ENCODE results near the gene FAM193B. TPM values are rescaled to one million over a fixed set of nuclear protein-coding genes. Genes with fewer than 3 reads are reported as not detected.
"Not testable (repeated sequence)": the region's sequence is repeated elsewhere in the genome, so short reads cannot be mapped to it uniquely, and the experiment has no call there.

The FAM193B gene
- polyA plus RNA-seq, 4 donors, result 68.7 to 99.1 (median 75.3) TPM

- no peak for DNase-seq (ENCODE audit: low read depth in 4 of 4, low spot score in 3 of 4)
Observed at GRCh38 chr5:177490311-177490991, 63.9 kb downstream of the FAM193B start.

- DNase-seq (ENCODE audit: low read depth in 4 of 4, low spot score in 3 of 4), result no peak
Observed at GRCh38 chr5:177489119-177489716, 65.1 kb downstream of the FAM193B start.

- DNase-seq (ENCODE audit: low read depth in 4 of 4, low spot score in 3 of 4), result no peak
Observed at GRCh38 chr5:177487975-177488374, 66.4 kb downstream of the FAM193B start.

DNA sequence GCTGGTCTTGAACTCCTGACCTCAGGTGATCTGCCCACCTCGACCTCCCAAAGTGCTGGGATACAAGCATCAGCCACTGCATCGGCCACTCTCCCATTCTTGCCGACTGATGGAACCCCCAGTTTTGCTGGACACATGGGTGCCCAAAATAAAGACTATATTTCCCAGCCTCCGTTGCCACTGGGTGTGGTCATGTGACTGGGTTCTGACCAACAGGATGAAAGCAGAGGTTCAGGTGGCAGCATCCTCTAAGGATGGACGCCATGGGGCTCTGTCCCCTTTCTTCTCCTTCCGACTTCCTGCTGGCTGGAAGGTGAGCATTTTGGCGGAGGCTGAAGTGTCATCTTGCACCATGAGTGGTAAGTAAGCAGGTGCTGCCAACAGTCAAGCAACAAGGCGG lies 67.2 kb downstream of the FAM193B start:
- DNase-seq (ENCODE audit: low read depth in 4 of 4, low spot score in 3 of 4), result no peak

DNA sequence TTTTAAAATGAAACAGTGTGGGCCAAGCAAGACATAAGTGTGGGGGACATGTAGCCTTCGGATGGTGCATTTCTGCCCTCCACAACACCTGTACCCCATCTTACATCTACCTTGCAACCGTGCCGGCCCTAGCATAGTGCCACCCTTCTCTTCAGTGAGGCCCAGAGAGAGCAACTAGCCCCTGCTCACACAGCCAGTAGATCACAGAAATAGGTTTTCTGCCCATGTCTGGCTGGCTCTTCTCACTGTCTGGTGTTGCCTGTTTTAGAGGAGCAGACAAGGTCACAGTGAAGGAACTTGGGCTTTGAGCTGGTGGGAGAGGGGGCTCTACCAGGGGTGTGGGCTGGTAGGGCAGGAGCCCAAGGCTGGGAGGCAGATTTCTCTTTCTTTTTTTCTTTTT lies 68.1 kb downstream of the FAM193B start:
- no peak for DNase-seq (ENCODE audit: low read depth in 4 of 4, low spot score in 3 of 4)

- not testable (repeated sequence) for DNase-seq (ENCODE audit: low read depth in 4 of 4, low spot score in 3 of 4)
Observed at GRCh38 chr5:177485753-177486152, 68.6 kb downstream of the FAM193B start.

DNA sequence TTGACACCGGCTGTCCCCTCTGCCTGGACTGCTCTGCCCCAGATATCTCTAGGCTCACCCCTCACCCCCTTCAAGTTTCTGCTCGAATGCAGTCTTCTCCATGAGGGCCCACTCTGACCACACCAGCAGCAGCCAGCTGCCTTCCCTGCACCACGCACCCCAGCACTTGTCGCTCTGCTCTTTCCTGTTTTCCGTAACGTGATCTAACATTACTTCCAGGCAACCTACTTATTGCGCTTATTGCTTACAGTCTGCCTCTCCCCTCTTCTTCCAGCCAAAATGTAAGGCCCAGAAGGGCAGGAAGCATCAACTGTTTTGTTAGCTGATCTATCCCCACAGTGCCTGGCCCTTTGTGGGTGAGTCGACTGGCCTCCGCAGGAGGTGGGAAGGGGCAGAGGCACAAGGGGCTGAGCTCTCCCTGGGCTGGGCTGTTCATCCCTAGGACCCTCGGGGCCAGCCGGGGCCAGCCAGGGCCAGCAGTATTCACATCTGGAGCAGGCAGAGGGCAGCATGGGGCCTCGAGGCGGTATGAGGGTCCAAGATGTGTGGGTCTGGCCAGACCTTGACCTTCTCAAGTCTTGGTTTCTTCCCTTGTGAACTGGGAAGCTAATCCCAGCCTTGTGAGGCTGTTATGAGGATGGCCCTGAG lies 69.3 kb downstream of the FAM193B start:
- DNase-seq (ENCODE audit: low read depth in 4 of 4, low spot score in 3 of 4), result no peak

DNA sequence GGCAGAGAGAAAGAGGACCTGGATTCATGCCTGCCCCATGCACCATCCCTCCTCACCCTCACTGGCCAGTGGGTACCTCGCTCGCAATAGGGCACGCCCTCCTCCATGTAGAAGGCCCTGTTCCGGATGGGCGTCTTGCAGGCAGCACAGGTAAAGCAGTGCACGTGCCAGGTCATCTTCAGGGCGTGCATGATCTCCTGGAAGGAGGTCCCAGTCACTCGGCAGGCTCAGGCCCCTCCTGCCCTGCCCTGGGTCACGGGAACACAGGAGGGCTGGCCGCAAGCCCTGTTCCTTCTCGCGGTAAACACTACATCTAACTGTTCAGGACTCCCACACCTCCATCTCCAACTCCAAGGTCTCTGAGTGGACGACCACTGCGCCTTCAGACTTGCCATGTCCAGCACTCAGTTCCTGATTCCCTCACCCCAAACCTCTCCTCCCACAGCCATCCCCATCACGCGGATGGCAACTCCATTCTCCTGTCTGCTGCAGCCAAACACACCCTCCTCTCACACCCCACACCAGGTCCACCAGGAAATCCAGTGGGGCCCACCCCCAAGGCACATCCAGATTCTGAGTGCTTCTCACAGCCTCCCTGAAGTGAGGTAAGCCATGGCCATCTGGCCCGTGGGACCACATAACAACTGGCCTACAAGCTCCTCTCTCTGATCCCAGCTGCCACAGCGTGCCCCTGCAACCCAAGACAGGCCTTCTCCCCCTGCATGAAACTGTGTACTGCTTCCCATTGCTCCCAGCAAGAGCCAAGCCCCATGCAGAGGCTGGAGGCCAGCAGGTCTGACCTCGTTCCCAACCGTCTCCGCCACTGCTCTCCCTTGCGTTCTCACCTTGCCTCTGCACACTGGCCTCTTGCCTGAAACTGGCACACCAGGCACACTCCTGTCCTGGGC lies 70.1 kb downstream of the FAM193B start:
- no peak for DNase-seq (ENCODE audit: low read depth in 4 of 4, low spot score in 3 of 4)

DNA sequence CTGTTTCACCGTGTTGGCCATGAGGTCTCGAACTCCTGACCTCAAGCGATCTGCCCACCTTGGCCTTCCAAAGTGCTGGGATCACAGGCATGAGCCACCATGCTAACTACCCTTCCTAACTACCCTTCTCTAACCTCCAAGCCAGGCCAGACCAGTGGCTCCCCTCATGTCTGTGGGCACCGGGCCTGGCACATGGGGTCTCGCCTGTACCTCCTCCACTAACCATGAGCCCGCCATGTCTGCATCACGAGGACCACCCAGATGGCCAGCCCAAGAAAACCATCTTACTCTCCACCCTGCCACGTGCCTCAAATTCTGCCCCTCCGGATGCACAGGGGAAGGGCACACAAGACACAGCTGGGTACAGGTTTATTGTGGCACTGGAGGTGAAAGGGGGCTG lies 71.3 kb downstream of the FAM193B start:
- no peak for DNase-seq (ENCODE audit: low read depth in 4 of 4, low spot score in 3 of 4)

GRCh38 chr5:177482359-177482795 lies 72.0 kb downstream of the FAM193B start:
- DNase-seq (ENCODE audit: low read depth in 4 of 4, low spot score in 3 of 4), result no peak

- DNase-seq (ENCODE audit: low read depth in 4 of 4, low spot score in 3 of 4), result no peak
Observed at GRCh38 chr5:177479774-177480173, 74.6 kb downstream of the FAM193B start.

GRCh38 chr5:177478711-177479646 lies 75.4 kb downstream of the FAM193B start:
- no peak for DNase-seq (ENCODE audit: low read depth in 4 of 4, low spot score in 3 of 4)

DNA sequence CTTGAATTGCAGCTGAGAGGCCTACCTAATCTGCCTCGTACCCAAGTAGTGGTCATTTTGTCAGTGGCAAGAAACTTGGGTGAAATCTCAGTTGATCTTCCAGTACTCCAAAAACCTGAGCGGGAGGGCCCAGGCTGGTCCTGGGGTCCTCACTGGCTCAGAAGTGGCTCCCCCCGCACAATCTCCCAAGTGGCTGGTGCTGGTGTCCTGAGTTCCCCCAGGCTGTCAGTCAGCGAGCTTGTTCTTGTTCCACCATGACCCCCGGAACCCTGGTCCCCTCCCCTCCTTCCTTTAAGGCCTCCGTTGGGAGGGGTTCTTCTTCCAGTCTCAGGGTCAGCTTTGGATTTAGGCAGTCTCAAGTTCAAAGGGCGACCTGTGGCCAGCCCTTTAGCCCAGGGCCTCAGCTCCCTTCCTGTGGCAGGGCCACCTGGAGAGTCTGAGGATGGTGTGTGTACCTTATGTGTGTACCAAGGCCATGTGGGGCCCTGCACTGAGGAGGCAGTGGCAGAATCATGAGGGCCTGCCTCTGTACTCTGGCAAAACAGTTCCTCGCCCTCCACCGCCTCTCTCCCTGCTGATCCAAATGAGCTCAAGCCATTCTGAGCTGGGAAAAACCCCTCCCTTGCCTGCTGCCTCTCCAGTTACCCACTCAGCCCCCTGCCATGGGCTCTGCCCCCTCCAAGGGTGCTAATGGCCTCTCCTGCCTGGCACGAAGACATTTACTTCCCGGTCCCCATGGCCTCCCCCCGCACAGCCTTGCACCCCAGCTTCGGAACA lies 76.5 kb downstream of the FAM193B start:
- DNase-seq (ENCODE audit: low read depth in 4 of 4, low spot score in 3 of 4), result no peak

- DNase-seq (ENCODE audit: low read depth in 4 of 4, low spot score in 3 of 4), result no peak
Observed at GRCh38 chr5:177476531-177477233, 77.7 kb downstream of the FAM193B start.

- DNase-seq (ENCODE audit: low read depth in 4 of 4, low spot score in 3 of 4), result no peak
Observed at GRCh38 chr5:177475563-177476427, 78.6 kb downstream of the FAM193B start.

- no peak for DNase-seq (ENCODE audit: low read depth in 4 of 4, low spot score in 3 of 4)
Observed at GRCh38 chr5:177474846-177475562, 79.4 kb downstream of the FAM193B start.

DNA sequence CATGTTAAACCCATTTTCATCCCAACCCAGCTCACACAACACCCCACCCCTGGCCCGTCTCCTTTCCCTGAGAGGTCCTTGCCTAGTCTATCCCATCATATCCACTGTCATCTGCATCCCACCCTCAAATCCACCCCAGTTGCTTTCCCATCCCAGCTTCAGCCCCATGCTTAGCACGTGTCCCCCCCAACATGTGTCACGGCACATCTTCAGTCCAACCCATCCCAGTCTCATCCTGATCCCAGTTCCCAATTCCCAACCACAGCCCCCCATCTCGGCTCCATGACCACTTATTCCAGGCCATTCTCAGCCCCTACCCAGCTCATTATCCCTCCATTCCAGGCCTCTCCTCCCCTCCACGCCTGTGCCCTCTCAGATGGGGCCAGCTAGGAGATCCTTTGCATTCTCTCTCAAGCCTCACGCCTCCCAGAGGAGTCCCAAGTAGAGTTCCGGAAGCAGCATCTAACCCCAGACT lies 80.3 kb downstream of the FAM193B start:
- DNase-seq (ENCODE audit: low read depth in 4 of 4, low spot score in 3 of 4), result no peak

All from right renal pelvis (tissue), 4 donors.